Endometrial microvascular endothelial cells (primary cell): ENCODE results near the gene DPCD. TPM values are rescaled to one million over a fixed set of nuclear protein-coding genes. Genes with fewer than 3 reads are reported as not detected.

Source experiments
- in situ Hi-C: cut with HindIII; loops from 2 replicates; pipeline ENCODE4 v1.10.0; 2017; ENCODE audit warnings: low sequenced_read_pairs, low pct_unique_long_range_greater_than_20kb; ENCODE audit errors: inconsistent ontology term
- total RNA-seq: library from RNA; depleted of rRNA; stranded (reverse); fragments of >200 nt; gene quantifications from one replicate; pipeline ENCODE4 v1.2.3, GENCODE V29; 2015; ENCODE audit errors: inconsistent ontology term

DPCD gene
- total RNA-seq, 1 donor from 2014 or later: 45.9 TPM

DNA sequence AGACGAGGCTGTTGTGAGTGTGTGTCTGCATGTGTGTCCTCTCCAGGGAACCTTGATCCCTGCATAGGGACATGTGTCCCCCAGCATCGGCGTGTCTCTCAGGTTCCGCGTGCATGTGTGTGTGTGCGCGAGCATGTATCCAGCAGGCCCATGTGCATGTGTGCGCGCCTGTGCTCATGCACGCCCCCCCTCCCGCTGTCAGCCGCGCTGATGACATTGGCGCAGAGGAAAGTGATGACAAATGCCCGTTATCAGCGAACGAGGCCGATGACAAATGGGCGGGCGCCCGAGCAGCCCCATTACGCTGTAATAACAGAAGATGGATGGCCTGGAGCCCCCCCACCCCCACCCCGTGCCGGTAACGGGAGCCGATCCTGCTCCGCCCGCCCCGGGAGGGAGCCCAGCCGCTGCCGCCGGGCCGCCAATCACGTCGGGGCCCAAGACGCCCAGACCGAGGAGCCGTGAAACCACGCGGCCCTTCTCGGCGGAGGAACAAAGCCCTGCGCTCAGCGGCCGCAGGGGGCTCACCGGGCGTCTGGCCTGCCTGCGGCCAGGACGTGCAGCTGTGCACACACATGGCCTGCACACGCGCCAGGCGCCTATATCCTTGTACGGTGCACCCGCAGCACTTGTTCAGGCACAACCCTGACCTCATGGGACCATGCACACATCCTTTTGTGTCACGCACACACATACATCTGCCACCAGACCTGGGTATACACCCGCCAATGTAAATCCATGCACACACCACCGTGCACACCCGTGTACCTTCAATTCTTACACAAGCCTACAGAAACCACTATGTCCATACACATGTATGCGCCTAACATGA is 21.6 kb upstream of the DPCD start:
- in situ Hi-C loops: no loop called here

DNA sequence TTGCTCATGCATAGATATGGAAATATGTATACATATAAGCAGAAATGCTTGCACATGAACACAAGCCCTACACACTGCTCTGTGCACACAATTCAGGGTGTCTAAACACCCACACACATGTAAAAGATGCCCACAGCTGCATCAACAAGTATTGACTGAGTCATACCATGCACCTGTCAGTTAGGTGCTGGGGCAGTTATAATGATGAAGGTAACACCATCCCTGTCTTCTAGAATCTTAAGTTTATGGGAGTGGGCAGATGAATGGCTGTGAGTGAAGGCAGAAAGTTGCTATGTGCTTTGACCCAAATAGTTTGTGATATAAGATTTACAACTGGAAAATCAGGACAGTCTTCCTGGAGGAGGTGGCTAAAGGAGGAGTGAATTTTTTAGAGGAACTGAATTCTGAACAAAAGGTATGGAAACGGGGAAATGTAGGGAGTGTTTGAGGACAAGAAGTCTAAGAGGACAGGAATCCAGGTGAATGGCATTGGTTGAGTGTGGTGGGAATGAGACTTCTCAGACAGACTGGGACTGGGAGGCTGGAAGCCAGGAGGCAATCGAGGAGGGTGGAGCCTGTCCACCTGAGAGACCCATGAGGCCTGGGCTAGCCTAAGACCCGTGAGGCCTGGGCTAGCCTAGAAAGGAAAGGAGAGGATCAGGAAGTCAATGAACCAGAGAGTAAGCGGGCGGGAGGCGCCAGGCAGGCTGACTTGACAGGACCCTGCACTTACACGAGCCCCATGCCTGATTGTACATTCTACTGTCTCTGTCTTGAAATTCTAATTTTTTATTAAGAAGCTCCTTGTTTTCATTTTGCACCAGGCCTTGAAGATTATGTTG is 20.7 kb upstream of the DPCD start:
- in situ Hi-C loops: no loop called here

DNA sequence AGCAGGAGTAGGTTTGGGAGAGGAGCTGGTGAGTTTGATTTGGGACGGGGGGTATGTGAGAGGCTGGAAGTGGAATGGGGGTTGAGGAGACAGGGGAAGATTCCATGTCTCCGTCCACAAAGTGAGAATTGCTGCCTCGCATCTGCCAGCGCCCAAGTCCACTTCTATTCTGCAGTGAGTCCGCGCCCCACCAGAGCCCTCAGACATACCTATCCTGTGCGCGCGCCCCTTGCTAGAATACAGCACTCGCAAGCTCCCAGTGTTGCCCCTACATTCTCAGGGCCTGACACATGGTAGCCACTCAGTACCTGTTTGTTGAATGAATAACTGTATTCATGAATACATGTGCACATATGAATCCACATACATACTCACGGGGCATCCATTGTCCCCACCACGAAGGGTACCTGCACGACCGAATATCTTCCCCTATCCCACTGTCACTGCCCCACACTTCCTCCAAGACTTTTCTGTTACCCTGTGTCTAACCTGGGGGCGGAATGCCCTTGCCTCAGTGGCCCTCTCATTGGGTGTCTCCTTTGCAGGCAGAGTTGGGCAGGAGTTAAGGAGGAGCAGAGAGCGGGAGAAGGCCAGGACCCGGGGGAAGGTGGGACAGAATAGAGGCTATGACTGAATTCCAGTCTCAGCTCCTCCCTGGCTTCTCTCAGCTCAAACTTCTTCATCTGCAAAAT is 19.9 kb upstream of the DPCD start:
- in situ Hi-C loops: no loop called here

DNA sequence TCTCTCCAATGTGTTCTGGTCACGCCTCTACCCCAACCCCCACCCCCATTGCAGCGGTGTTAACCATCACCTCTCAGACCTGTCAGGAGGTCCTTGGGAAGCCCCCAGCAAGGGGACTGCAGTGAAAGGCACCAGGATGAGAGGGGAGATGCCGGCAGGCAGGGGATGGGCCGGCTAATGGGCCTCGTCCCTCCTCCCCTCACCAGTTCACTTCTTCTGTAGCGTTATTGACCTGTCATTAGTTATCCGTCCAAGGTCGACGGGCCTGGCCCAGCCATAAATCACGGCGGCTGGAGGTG is 18.8 kb upstream of the DPCD start:
- in situ Hi-C loops: no loop called here

DNA sequence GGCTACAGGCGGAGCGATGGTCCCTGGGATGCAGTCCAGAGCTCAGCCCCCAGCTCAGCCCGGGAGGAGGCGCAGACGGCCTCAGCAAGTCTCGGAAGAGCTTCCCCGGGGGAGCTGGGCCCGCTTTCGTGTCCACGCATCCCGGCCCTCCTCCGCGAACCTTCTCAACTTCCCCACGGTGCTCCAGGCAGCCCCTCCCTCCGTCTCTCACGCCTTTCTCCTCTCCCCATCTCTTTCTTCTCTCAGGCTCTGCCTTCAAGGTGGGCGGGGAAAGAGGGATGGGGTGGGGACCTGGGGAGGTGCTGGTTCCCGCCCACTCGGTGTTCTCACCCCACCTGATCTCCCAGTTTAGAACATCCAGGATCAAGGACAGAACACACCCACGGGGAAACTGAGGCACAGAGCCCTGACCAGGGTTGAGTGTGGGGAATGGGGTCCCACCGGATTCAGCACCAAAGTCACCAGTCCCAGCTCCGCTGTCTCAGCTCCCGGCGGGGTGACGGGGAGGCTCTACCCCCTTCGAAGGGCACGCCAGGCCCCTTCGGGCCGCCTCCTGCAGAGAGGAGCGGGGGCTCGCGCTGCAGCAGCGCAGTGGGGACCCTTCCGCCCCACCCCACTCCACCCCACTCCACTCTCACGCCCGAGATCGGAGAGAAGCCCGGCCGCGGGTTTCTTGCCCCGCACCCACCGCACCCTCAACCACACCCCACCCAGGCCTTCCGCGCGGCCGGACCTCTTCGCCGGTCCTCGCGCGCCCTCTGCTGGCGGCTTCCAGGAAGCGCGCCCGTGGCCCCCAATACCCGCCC is 18.3 kb upstream of the DPCD start:
- in situ Hi-C loops: no loop called here

DNA sequence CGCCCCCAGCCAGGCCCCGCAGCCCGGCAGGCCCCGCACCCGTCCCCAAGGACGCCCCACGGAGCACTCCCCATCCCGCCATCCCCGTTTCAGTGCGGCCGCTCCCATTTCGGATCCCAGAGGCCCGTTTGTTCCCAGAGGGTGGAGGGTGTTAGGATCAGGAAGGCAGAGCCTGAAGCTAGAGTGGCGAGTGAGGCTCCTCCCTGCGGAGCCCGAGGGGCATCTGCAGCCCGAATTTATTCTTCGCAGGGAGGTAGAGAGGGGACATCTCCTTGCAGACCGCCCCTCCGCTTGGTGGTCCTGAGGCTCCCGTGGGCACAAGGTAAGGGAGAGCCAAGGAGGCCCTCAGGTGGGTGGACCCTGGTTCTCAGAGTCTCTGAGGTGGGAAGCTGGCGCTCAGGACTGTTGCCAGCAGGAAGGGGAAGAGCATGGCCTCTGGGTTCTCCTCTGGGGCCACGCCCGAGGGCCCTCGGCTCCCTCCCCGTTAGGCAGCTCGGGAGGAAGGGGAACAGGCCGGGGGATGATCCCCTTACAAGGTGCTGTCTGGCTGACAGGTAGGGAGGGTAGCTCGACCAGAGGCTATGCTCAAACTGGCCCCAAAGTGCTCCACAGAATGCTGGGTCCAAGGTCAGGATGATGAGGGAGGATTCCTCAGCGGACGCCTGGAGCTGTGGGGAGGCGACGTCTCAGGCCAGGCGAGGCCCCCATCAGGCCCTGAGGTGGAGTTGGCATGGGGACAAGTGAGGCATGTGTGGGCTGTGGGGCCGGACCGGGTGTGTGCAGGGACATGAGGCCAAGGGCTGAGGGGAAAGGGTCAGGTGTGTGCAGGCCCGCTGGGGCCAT is 17.5 kb upstream of the DPCD start:
- in situ Hi-C loops: no loop called here

DNA sequence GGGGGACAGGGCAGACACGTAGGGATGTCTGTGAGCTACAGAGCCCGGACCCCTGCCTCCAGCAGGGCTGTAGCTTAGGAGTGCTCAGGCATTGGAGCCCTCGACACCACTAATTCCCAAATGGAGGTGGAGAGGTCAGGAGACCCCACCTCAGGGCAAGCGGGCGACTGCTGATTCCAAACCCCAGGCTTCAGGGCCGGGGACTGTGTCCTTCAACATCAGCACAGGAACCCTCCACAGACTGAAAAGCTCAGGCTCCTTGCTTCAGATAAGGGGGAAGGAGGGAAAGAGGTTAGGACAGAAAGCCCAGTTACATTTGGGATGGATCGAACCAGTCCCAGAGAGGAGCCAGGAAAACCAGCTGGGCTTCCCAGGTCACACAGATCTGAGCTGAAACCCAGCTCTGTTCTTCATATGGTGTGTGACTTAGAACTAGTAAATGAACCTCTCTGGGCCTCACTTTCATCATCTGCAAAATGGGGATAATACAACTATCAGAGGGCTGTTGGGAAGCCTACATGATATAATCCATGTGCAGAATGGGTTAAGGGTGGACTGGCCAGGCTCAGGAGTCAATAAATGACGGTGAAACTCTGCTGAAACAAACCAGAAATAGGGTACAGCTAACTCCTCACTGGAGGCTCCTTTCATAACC is 16.7 kb upstream of the DPCD start:
- in situ Hi-C loops: no loop called here

DNA sequence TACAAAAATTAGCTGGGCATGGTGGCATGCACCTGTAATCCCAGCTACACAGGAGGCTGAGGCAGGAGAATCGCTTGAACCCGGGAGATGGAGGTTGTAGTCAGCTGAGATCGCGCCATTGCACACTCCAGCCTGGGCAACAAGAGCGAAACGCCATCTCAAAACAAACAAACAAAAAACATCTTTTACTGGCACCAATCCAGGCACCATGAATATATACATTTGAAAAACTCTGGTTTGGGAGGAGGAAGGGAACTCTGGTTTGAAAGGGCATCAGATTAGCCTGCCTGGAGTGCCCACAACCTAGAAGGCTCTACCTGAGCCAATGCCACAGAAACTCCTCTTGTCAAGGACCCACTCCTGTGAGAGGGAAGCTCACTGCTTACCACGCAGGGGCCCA is 16.0 kb upstream of the DPCD start:
- in situ Hi-C loops: no loop called here

DNA sequence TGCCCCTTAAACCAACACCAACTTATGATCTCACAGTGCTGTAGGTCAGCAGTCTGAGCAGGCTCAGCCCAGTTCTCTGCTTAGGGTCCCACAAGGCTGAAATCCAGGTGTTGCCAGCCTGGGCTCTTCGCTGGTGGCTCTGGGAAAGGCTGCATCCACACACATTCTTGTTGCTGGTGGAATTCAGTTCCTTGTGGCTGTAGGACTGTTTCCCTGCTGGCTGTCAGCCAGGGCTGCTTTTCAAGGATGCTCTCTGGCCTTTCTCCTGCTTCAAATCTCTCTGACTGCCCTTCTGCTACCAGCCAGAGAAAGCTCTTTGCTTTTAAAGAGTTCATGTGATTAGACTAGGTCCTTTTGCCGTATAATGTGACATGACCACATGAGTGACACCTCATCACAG is 15.3 kb upstream of the DPCD start:
- in situ Hi-C loops: no loop called here

DNA sequence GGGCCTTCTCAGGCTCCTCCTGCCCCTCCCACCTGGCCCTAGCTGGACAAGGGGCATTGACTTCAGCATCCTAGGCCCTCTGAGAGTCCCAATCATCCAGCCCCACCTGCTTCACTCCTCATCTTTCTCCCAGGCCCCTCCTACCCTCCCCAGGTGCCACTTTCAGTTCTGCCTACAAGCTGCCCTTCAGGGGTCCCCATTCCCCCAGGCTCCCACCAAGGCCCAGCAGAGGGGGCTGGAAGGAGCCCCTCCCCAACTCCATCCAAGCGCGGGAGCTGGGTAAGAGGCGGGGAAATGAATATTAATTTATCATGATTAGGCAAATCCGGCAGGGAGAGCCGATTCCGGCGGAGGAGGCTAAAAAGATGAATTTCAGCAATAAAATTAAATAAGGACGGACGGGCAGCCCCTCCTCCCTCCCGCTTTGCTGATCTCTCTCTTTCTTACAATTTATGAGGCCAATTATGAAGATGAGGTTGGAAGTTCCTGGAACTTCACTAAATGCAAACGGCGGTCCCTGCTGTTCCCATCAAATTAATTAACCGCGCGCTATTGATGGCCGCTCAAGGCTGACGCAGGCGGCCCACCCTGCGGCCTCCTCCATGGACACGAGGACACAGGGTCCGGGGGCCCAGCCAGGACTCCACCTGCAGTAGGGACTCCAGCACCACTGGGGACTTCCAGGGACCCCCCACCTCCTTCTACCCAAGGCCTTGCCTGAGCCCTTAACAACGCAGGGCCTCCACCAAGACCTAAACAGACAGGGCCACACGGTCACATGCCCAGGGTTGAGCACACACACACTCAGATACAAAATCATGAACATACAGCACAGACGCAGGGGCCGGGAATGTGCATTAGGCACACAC is 14.0 kb upstream of the DPCD start:
- in situ Hi-C loops: no loop called here

DNA sequence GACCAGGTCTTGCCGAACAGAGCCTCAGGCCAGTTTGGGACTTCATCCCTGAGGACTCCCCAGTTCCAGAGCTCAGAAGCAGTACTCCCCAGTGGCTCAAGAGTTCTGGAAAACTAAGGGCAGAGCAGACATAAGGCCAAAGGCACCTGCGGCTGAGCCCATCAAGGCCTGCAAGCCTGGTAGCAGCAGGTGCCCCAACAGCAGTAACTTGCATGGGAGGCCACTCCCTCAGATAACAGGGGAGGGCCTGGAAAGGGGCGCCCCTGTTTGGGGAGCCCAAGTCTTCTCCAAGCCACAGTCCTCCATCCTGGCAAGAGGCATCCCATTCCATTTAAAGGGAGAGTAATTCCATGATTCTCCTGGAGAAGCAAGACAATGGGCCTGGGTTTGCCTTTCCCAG is 13.0 kb upstream of the DPCD start:
- in situ Hi-C loops: loop anchor here (25.0 kb wide), 1 partner anchor 212 kb away; the partner anchor contains the start of genes FGF8 and NPM3

DNA sequence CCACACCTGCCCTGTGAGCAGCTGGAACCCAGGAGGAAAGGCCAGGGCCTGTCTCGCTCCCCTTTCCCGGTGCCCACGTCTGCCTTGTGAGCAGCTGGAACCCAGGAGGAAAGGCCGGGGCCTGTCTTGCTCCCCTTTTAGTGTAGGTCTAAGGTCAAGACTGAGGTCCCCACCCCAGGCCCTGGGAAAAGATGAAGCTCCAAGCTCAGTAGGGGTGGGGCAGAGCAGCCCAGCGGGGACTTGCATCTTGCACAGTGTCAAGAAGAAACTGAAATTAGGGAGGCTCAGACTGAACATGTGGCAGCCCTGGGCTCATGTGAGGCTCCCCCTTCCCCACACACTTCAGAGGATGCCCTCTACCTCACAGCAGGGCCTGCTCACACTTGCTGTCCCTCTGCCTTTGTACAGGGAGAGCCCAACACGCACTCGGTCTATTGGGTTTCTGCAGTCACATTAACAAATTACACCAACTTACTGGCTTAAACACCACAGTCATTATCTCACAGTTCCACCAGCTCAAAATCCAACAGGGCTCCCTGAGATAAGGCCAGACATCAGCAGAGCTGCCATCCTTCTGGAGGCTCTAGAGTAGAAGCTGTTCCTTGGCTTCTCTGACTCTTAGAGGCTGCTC is 12.4 kb upstream of the DPCD start:
- in situ Hi-C loops: loop anchor here (25.0 kb wide), 1 partner anchor 212 kb away; the partner anchor contains the start of genes FGF8 and NPM3

DNA sequence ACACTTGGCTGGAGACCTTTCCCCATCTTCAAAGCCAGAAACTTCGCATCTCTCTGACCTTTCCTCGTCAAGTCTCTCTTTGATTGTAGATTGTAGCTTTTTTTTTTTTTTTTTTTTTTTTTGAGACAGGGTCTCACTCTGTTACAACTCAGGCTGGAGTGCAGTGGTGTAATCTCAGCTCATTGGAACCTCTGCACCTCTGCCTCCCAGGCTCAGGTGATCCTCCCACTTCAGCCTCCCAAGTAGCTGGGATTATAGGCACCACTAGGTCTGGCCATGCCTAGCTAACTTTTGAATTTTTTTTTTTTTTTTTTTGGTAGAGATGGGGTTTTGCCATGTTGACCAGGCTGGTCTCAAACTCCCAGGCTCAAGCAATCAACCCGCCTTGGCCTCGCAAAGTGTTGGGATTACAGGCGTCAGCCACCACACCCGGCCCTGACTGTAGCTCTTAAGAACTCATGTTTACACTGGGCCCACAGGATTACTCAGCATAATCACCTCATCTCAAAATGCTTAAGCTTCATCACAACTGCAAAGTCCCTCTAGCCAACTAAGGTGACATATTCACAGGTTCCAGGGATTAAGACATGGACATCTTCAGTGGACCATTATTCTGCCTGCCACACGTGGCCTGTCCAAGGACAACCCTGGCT is 11.8 kb upstream of the DPCD start:
- in situ Hi-C loops: loop anchor here (25.0 kb wide), 1 partner anchor 211 kb away; the partner anchor contains the start of genes FGF8 and NPM3

DNA sequence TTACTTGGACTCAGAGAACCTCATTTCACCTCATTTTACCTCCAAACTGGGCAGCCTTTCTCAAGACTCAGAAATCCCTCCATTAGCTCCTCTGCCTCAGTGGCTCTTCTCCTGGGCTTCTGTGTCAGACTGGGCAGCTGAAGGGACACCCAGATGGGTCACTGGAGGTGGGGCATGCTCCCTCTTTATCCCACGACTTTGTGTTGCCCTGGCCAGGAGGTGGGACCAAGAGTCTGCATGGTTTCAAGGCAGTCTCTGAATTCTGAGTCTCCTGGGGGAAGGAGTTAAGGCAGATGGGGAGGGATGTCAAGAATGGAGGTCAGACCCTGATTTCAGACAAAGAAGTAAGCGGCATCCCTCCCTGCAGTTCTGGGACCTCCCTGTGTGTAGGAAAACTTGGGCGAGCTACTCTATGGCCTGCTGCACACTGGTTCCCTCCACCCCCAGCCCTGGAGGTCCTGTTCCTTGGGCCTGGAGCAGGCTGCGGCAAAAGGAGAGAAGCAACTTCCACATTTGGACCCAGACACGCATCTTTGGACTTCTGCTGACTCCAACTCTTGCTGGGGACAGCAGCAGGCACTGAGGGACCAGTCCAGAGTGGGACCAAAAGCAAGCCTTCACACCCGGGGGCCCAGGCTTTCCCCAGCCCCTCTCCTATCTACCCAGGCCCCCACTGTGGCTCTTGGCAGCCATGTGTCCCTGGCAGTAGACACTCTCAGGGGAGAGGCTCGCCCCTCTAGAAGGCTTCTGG is 10.8 kb upstream of the DPCD start:
- in situ Hi-C loops: loop anchor here (25.0 kb wide), 1 partner anchor 210 kb away; the partner anchor contains the start of genes FGF8 and NPM3

DNA sequence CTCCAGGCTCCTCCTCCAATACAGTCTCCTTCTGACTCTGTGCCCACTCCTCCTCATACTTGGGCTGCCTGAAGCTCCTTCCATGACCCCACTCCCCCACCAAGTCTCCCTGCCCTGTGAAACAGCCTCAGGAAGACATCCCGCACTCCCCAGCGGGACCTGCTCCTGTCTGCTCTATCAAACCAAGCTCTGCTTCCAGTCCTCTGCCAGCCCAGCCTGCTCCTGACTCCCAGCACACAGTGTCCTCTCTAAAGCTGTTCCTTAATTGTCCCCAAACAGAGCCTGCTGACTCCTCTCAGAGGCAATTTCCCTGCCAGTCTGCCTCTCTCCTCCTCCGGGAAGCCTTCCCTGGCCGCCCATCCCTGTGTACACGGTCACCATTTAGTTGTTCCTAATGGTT is 9.9 kb upstream of the DPCD start:
- in situ Hi-C loops: loop anchor here (25.0 kb wide), 1 partner anchor 209 kb away; the partner anchor contains the start of genes FGF8 and NPM3
